Mesothelial cell of epicardium (in vitro differentiated cells): ENCODE results near the gene HOXB8. TPM values are rescaled to one million over a fixed set of nuclear protein-coding genes. Genes with fewer than 3 reads are reported as not detected.

Source experiments
- DNase-seq, 2 experiments: peaks; one replicate each; pipeline ENCODE4 v3.0.0; 2021; ENCODE audit warnings: low spot score in 2 of 2; ENCODE audit not compliant: unreplicated experiment in 2 of 2
- H3K27ac Mint-ChIP-seq: 2 replicates; pipeline ENCODE4 v1.8.0; 2021; ENCODE audit warnings: mixed read lengths
- H3K27me3 Mint-ChIP-seq: 2 replicates; pipeline ENCODE4 v1.8.0; 2021; ENCODE audit warnings: low read depth, mixed read lengths
- H3K36me3 Mint-ChIP-seq: 2 replicates; pipeline ENCODE4 v1.8.0; 2021; ENCODE audit warnings: mixed read lengths
- H3K4me1 Mint-ChIP-seq: 2 replicates; pipeline ENCODE4 v1.8.0; 2021; ENCODE audit warnings: mixed read lengths
- H3K4me3 Mint-ChIP-seq: 2 replicates; pipeline ENCODE4 v1.8.0; 2021; ENCODE audit warnings: mild to moderate bottlenecking, moderate library complexity, mixed read lengths
- H3K9me3 Mint-ChIP-seq: 2 replicates; pipeline ENCODE4 v1.8.0; 2021; ENCODE audit warnings: mixed read lengths
- total RNA-seq: library from RNA; stranded (reverse); gene quantifications from 3 replicates; pipeline ENCODE4 v1.2.1, GENCODE V29; 2021
- TF ChIP-seq, protein P1 (sequence below): fragments of 200-600 bp; sonication (generic); IDR thresholded peaks from one replicate; pipeline ENCODE4 v1.5.0; 2021; ENCODE audit warnings: antibody characterized with exemption; ENCODE audit not compliant: unreplicated experiment

Gene HOXB8
- total RNA-seq, 1 donor from 2014 or later = 78.8 TPM

- H3K4me1 Mint-ChIP-seq = peaks cover 48% of the 10 kb centered on the region
- H3K9me3 Mint-ChIP-seq = no peaks in the 10 kb centered on the region
- DNase-seq = peak; percentile 81 to 82
- H3K36me3 Mint-ChIP-seq = peaks cover 20% of the 10 kb centered on the region
- TF ChIP-seq, protein P1, sequence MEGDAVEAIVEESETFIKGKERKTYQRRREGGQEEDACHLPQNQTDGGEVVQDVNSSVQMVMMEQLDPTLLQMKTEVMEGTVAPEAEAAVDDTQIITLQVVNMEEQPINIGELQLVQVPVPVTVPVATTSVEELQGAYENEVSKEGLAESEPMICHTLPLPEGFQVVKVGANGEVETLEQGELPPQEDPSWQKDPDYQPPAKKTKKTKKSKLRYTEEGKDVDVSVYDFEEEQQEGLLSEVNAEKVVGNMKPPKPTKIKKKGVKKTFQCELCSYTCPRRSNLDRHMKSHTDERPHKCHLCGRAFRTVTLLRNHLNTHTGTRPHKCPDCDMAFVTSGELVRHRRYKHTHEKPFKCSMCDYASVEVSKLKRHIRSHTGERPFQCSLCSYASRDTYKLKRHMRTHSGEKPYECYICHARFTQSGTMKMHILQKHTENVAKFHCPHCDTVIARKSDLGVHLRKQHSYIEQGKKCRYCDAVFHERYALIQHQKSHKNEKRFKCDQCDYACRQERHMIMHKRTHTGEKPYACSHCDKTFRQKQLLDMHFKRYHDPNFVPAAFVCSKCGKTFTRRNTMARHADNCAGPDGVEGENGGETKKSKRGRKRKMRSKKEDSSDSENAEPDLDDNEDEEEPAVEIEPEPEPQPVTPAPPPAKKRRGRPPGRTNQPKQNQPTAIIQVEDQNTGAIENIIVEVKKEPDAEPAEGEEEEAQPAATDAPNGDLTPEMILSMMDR = no peak
- H3K27ac Mint-ChIP-seq = peak within 1 kb of the TSS; percentile 99
- peak within 1 kb of the TSS; percentile 84 for H3K4me3 Mint-ChIP-seq
- H3K27me3 Mint-ChIP-seq = peaks cover 87% of the 10 kb centered on the region
These were observed 11.4 kb upstream of the HOXB8 start, which contains the start of gene HOXB9 for GRCh38 chr17:48626245-48627117. TSS of gene HOXB9 (minus strand) at chr17:48626358. CDS start at chr17:48626269, 89 bp downstream.

DNA sequence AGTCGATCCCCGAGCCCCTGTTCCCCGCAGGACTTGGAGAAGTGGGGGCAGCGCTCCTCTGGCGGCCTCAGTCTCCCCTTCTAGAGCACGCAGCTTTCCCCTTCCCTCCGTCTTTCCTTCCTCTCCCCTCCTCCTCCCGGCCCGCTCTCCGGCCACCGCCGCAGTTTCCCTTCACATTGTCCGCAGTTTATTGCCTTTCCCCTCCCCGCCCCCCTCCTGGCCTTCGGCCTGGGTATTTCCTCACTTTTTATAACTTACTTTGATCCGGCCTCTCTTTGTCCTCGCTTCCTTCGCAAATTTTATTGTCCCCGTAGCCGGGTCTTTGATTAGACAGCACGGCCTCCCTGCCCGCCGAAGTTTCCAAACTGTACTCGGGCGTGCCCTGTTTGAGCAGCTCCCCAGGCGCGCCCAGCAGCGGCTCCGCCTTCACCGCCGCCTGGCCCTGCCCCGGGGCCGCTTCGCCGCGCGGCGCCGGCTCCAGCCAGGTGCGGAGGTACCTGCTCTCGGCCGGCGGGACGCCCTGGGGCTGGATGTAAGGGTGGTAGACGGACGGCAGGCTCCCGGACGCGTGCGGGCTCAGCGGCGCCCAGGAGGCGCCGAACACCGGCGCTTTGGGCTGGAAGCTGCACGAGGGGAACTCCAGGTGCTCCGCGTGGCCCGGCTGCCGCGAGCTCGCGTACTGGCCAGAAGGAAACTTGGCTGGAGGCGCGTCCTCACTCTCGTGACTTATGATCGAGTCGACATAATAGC lies 10.6 kb upstream of the HOXB8 start:
- H3K27me3 Mint-ChIP-seq = peaks cover 87% of the 10 kb centered on the region
- H3K4me1 Mint-ChIP-seq = peaks cover 52% of the 10 kb centered on the region
- peak in 1 of 2 experiments; percentile 79 for DNase-seq
- H3K4me3 Mint-ChIP-seq = peak overlapping the region; percentile 84
- H3K9me3 Mint-ChIP-seq = no peaks in the 10 kb centered on the region
- TF ChIP-seq, protein P1 = no peak
- peaks cover 24% of the 10 kb centered on the region for H3K36me3 Mint-ChIP-seq
- H3K27ac Mint-ChIP-seq = peak overlapping the region; percentile 90

DNA sequence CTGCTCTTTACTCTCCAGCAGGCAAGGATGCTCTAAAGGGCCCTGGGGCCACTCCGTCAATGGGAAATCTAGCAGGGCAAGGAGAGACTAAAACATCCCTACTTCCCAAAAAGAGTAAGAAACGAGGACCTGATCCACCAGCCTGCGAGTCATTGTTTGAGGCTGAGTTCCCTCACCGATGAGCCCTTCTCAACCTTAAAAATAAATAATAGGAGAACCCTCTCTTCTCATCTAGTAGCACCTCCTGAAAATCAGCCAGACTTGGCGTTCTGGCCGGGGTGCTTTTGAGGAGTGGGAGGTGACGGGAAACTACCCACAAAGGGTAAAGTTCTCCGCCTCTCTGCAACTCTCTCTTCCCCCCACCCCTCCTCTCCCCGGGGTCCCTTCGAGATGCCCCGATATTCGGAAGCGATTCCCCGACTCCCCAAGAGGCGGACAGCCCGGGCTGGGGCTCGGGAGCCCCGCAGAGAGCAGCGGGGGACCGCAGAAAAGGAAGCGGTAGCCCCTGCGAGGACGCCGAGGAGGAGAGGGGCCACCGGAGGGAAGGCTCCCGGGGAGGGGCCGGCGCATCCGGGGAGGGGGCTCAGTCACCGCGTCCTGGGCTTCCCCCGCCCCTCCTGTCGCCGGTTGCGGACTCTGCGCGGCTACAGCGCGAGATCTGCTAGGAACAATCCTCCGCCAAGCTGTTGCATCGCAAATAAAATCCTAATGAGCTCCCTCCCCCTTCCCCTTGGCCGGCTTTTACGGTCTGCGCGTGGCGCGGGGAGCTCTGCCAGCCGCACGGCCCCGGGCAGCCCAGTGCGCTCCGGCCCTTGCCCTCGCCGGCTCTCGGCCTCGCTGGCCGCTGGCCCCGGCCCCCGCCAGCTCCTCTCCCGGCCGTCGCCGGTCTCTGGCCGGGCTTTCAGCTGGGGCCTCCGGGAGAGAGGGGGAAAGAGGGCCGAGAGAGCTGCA lies 9.7 kb upstream of the HOXB8 start:
- no peak for DNase-seq
- Mint-ChIP-seq H3K27ac (peak overlapping the region; percentile 90), H3K36me3 (peaks cover 18% of the 10 kb centered on the region), H3K27me3 (peaks cover 86% of the 10 kb centered on the region), H3K4me1 (peaks cover 55% of the 10 kb centered on the region), H3K4me3 (peak overlapping the region; percentile 84), H3K9me3 (no peaks in the 10 kb centered on the region)
- TF ChIP-seq, protein P1 = no peak

- Mint-ChIP-seq H3K4me1 (peaks cover 59% of the 10 kb centered on the region), H3K9me3 (no peaks in the 10 kb centered on the region), H3K27me3 (peaks cover 83% of the 10 kb centered on the region), H3K36me3 (peaks cover 18% of the 10 kb centered on the region), H3K27ac (peak overlapping the region; percentile 15), H3K4me3 (peak overlapping the region; percentile 84)
- TF ChIP-seq, protein P1 = no peak
- DNase-seq = no peak
These were observed 9.0 kb upstream of the HOXB8 start for GRCh38 chr17:48624118-48624517.

- H3K27ac Mint-ChIP-seq = no peak overlapping the region
- TF ChIP-seq, protein P1 = no peak
- no peaks in the 10 kb centered on the region for H3K9me3 Mint-ChIP-seq
- H3K36me3 Mint-ChIP-seq = peaks cover 18% of the 10 kb centered on the region
- H3K27me3 Mint-ChIP-seq = peaks cover 79% of the 10 kb centered on the region
- peaks cover 62% of the 10 kb centered on the region for H3K4me1 Mint-ChIP-seq
- H3K4me3 Mint-ChIP-seq = peak overlapping the region; percentile 84
- no peak for DNase-seq
These were observed 8.5 kb upstream of the HOXB8 start for GRCh38 chr17:48623583-48623982.
